ENCODE measurements around the gene ANLN.

DNA sequence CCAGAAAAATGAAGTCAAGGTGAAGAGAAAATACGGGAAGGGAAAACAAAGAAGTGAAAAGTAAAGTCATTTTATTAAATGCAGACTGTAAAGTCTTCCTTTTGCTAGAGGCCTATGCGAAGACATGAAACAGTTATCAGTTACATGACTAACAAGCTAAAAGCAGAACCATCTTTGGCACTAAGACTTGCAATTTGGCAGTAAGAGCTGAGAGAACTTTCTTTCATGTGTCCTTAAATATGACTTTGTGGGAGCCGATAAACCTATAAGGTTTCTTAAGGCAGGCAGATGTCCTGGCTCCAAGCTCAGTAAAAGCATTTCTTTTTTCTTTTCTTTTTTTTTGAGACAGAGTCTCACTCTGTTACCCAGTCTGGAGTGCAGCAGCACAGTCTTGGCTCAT, 10.4 kb downstream of the ANLN start:
- TF ChIP-seq, protein P1, sequence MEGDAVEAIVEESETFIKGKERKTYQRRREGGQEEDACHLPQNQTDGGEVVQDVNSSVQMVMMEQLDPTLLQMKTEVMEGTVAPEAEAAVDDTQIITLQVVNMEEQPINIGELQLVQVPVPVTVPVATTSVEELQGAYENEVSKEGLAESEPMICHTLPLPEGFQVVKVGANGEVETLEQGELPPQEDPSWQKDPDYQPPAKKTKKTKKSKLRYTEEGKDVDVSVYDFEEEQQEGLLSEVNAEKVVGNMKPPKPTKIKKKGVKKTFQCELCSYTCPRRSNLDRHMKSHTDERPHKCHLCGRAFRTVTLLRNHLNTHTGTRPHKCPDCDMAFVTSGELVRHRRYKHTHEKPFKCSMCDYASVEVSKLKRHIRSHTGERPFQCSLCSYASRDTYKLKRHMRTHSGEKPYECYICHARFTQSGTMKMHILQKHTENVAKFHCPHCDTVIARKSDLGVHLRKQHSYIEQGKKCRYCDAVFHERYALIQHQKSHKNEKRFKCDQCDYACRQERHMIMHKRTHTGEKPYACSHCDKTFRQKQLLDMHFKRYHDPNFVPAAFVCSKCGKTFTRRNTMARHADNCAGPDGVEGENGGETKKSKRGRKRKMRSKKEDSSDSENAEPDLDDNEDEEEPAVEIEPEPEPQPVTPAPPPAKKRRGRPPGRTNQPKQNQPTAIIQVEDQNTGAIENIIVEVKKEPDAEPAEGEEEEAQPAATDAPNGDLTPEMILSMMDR (IDR thresholded peaks at IDR 0.05), result no peak
- TF ChIP-seq POLR2A (IDR thresholded peaks at IDR 0.05), result no peak
- TF ChIP-seq POLR2AphosphoS5 (IDR thresholded peaks at IDR 0.05), result no peak
- TF ChIP-seq EP300 (IDR thresholded peaks at IDR 0.05), result no peak
